ENCODE data around the gene KIF18B. TPM values are rescaled to one million over a fixed set of nuclear protein-coding genes. Genes with fewer than 3 reads are reported as not detected.

The KIF18B gene
- total RNA-seq, 2 experiments from 2014 or later: 0.05 to 0.08 TPM

DNA sequence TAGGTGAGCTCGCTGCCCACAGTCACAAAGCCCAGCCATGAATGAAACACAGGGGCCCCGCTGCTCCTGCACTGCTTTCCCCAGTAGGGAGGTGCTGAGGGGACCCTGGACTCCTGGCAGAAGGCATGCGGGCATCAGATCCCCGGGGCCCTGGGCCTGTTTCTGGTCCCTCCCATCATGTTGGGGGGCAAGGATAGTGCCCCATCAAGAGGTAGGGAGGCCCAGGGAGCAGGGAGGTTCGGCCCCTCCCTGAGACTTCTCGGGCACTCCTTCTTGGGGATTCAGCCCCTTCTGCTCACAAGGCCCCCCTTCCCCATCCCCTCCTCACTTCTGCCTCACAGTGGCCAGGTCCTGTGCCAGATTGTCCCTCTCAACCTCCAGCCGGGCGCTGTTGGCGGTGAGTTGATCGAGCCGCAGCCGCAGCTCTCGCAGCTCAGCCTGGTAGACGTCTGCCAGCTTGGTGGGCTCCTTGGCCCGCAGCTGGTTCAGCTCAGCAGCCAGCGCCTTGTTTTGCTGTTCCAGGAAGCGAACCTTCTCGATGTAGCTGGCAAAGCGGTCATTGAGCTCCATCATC lies 32.8 kb downstream of the KIF18B start:
- H3K36me3 ChIP-seq (ENCODE audit: insufficient read depth, low read length): no peaks in the 10 kb centered on the region
- Mint-ChIP-seq H3K9me3 (no peaks in the 10 kb centered on the region), H3K4me3 (no peak overlapping the region), H3K27me3 (peaks cover 36% of the 10 kb centered on the region), H3K27ac (no peak overlapping the region), H3K4me1 (ENCODE audit: low read depth) (no peaks in the 10 kb centered on the region), H3K36me3 (ENCODE audit: low read depth) (no peaks in the 10 kb centered on the region)
- no peak overlapping the region for H3K4me3 ChIP-seq (ENCODE audit: low read length)
- CTCF ChIA-PET: no interaction called here
- H3K27ac ChIP-seq (ENCODE audit: low read depth in 1 of 2, low read length in 2 of 2): no peak overlapping the region
- POLR2A ChIA-PET: no interaction called here
- DNase-seq (peak in 1 of 14 experiments; percentile 8), ATAC-seq (ENCODE audit: poor library complexity) (no peak)
- H3K9me3 ChIP-seq (ENCODE audit: control insufficient read depth in 1 of 2, insufficient read depth in 1 of 2, low read length in 2 of 2): no peaks in the 10 kb centered on the region
- TF ChIP-seq, protein P1, sequence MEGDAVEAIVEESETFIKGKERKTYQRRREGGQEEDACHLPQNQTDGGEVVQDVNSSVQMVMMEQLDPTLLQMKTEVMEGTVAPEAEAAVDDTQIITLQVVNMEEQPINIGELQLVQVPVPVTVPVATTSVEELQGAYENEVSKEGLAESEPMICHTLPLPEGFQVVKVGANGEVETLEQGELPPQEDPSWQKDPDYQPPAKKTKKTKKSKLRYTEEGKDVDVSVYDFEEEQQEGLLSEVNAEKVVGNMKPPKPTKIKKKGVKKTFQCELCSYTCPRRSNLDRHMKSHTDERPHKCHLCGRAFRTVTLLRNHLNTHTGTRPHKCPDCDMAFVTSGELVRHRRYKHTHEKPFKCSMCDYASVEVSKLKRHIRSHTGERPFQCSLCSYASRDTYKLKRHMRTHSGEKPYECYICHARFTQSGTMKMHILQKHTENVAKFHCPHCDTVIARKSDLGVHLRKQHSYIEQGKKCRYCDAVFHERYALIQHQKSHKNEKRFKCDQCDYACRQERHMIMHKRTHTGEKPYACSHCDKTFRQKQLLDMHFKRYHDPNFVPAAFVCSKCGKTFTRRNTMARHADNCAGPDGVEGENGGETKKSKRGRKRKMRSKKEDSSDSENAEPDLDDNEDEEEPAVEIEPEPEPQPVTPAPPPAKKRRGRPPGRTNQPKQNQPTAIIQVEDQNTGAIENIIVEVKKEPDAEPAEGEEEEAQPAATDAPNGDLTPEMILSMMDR (IDR thresholded peaks at IDR 0.05): no peak
- peaks cover 14 to 24% of the 10 kb centered on the region in 2 experiments for H3K27me3 ChIP-seq (ENCODE audit: control insufficient read depth in 1 of 2, insufficient read depth in 2 of 2, low read length in 2 of 2)
- H3K4me1 ChIP-seq (ENCODE audit: insufficient read depth, low read length): peaks cover 12% of the 10 kb centered on the region
- intact Hi-C loops (cut with DNase I, micrococcal nuclease): loop anchor here in 1 of 2 experiments (10.0 kb wide), 1 partner anchor 280 kb away; no protein-coding TSS in a partner anchor

DNA sequence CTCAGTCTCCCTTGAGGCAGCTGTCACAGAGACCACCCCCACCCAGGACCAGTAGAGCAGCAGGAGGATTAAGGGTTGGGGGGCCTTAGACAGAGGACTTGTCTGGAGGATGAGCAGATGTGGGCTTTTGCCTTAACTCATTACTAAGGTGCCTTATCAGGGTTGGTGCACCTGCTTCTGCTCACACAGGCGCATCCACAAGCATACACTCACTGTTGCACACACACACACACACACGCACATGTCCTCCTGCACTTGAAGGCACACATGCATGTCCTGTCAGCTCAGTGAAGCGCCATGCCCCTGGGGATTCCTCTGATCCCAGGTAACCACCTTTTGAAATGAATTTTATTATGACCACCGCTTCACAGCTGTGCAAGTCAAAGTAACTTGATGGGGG lies 33.4 kb downstream of the KIF18B start:
- intact Hi-C loops (cut with DNase I, micrococcal nuclease): loop anchor here in 1 of 2 experiments (10.0 kb wide), 1 partner anchor 281 kb away; no protein-coding TSS in a partner anchor
- H3K9me3 ChIP-seq (ENCODE audit: control insufficient read depth in 1 of 2, insufficient read depth in 1 of 2, low read length in 2 of 2): no peaks in the 10 kb centered on the region

DNA sequence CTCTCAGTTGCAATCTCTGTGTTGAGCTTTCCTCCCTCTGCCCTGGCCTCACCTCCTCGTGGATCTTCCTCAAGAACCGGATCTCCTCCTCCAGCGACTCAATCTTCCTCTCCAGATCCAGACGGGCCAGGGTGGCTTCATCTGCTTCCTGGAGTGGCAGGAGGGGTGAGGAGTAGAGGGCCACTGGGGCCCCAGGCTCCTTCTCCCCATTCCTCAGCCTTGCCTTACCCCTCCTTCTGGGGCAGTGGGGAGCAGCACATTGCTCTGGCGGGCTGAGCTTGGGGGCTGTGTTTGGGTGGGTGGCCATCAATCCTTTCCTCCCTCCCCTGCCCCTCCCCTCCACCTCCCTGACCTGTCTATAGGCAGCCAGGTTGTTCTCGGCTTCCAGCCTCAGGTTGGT lies 33.9 kb downstream of the KIF18B start:
- CTCF ChIA-PET: no interaction called here
- H3K27me3 ChIP-seq (ENCODE audit: control insufficient read depth in 1 of 2, insufficient read depth in 2 of 2, low read length in 2 of 2): peaks cover 14 to 26% of the 10 kb centered on the region in 2 experiments

More for the DNA sequence above, 33.4 kb downstream of the KIF18B start:
- Histone ChIP-seq H3K4me1 (ENCODE audit: insufficient read depth, low read length) (peaks cover 12% of the 10 kb centered on the region), H3K36me3 (ENCODE audit: insufficient read depth, low read length) (no peaks in the 10 kb centered on the region), H3K27ac (ENCODE audit: low read depth in 1 of 2, low read length in 2 of 2) (no peak overlapping the region), H3K4me3 (ENCODE audit: low read length) (no peak overlapping the region), H3K27me3 (ENCODE audit: control insufficient read depth in 1 of 2, insufficient read depth in 2 of 2, low read length in 2 of 2) (peaks cover 14 to 26% of the 10 kb centered on the region in 2 experiments)
- ChIA-PET POLR2A (no interaction called here), CTCF (no interaction called here)
- Mint-ChIP-seq H3K4me1 (ENCODE audit: low read depth) (no peaks in the 10 kb centered on the region), H3K27me3 (peaks cover 36% of the 10 kb centered on the region), H3K4me3 (no peak overlapping the region), H3K36me3 (ENCODE audit: low read depth) (no peaks in the 10 kb centered on the region), H3K27ac (no peak overlapping the region), H3K9me3 (no peaks in the 10 kb centered on the region)
- DNase-seq: no peak
- no peak for ATAC-seq (ENCODE audit: poor library complexity)
- TF ChIP-seq, protein P1 (IDR thresholded peaks at IDR 0.05): no peak

More for the DNA sequence above, 33.9 kb downstream of the KIF18B start:
- no peak for ATAC-seq (ENCODE audit: poor library complexity)
- Histone ChIP-seq H3K4me1 (ENCODE audit: insufficient read depth, low read length) (peaks cover 12% of the 10 kb centered on the region), H3K36me3 (ENCODE audit: insufficient read depth, low read length) (no peaks in the 10 kb centered on the region), H3K9me3 (ENCODE audit: control insufficient read depth in 1 of 2, insufficient read depth in 1 of 2, low read length in 2 of 2) (no peaks in the 10 kb centered on the region), H3K27ac (ENCODE audit: low read depth in 1 of 2, low read length in 2 of 2) (no peak overlapping the region), H3K4me3 (ENCODE audit: low read length) (no peak overlapping the region)
- intact Hi-C loops (cut with DNase I, micrococcal nuclease): loop anchor here in 1 of 2 experiments (10.0 kb wide), 1 partner anchor 281 kb away; no protein-coding TSS in a partner anchor
- TF ChIP-seq, protein P1 (IDR thresholded peaks at IDR 0.05): no peak
- DNase-seq: no peak
- H3K4me1 Mint-ChIP-seq (ENCODE audit: low read depth): no peaks in the 10 kb centered on the region
- H3K27me3 Mint-ChIP-seq: peaks cover 36% of the 10 kb centered on the region
- H3K36me3 Mint-ChIP-seq (ENCODE audit: low read depth): no peaks in the 10 kb centered on the region
- H3K27ac Mint-ChIP-seq: no peak overlapping the region
- no peak overlapping the region for H3K4me3 Mint-ChIP-seq
- POLR2A ChIA-PET: no interaction called here
- H3K9me3 Mint-ChIP-seq: no peaks in the 10 kb centered on the region
